ENCODE measurements around the gene RXFP4. TPM values are rescaled to one million over a fixed set of nuclear protein-coding genes. Genes with fewer than 3 reads are reported as not detected.
"Not testable (repeated sequence)": the region's sequence is repeated elsewhere in the genome, so short reads cannot be mapped to it uniquely, and the experiment has no call there.

The RXFP4 gene, protein sequence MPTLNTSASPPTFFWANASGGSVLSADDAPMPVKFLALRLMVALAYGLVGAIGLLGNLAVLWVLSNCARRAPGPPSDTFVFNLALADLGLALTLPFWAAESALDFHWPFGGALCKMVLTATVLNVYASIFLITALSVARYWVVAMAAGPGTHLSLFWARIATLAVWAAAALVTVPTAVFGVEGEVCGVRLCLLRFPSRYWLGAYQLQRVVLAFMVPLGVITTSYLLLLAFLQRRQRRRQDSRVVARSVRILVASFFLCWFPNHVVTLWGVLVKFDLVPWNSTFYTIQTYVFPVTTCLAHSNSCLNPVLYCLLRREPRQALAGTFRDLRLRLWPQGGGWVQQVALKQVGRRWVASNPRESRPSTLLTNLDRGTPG
- polyA plus RNA-seq (2014; cell fraction: cytosol; rRNA removed), result not detected in 2 replicates
- polyA plus RNA-seq (2014; cell fraction: nucleus; rRNA removed), result not detected in 2 replicates

DNA sequence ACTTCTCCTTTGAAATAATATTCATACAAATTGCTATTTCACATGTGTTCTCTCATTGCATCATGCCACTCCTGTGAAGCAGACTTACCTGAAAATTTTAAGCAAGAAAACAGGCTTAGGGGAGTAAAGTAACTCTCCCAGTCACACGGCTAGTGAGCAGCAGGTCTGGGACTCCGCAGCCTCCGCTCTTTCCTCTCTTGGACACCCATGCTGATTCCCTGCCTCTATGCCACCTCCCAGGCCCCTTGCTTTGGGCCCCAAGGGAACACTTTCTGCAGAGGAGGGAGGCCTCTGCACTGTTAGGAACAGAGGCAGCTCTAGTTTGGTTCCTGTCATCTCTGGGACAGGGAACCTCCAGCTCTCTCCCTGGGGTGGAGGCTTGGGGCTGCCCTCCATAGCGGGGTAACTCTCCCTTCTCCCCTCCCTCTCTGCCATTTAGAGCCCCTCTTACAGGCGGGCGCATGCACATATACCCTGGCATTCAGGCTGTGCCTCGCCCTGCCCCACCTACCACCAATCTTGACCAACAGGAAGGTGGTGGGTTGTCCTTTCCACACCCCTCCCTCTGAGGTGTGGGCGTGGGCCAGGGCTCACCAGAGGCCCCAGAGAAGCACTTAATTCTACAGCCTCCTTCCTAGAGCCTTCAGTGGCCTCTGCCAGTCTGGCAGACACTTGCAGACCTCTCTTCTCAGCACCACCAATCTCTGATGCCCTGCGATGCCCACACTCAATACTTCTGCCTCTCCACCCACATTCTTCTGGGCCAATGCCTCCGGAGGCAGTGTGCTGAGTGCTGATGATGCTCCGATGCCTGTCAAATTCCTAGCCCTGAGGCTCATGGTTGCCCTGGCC is at the start of gene RXFP4:
TSS of gene RXFP4 (plus strand) at position 646 of the 852 bp plus-strand sequence. CDS start at position 718, 72 bp downstream.
- no peak for DNase-seq (ENCODE audit: low spot score)

DNA sequence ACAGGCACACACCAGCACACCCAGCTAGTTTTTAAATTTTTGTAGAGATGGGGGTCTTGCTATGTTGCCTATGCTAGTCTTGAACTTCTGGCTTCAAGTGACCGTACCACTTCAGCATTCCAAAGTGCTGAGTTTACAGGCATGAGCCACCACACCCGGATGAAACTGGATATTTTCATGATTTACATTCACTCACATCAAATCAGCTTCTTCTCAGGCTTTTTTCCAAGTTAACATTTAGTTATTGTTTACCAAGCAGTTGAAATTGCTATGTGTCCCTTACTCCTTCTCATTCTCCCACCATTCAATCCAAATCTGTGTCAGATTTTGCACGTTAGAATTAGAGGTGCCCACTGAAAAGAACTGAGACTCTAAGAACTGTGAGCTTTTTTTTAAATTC is 48.6 kb upstream of the RXFP4 start:
- no peak for DNase-seq (ENCODE audit: low spot score)

DNA sequence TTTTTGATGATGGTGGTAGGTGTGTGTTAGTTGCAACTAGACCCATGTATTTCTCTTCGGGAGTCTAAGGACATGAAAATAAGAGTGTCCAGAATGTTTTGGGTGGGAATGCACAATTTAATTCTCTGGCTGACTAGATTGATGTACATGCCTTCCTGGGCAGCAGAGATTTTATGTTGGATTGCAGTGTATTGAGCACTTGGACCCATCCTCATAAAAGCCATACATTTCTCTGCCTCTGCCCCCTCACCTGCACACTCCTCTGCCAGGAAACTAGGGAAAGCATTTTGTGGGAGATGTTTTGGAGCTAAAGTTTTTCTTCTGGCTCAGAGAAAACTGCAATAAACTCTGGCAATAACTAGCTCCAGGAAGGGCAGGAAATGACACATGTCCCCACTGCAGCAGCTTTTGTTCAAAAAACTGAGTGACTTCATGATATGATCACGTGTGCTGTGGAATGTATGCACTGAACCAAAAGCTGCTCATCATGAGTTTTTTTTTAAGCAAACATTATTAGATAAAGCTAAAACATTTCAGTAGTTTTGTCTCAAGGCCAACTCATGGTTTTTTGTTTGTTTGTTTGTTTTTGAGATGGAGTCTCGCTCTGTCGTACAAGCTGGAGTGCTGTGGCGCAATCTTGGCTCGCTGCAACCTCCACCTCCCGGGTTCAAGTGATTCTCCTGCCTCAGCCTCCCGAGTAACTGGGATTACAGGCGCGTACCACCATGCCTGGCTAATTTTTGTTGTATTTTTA is 47.9 kb upstream of the RXFP4 start:
- DNase-seq (ENCODE audit: low spot score), result no peak

DNA sequence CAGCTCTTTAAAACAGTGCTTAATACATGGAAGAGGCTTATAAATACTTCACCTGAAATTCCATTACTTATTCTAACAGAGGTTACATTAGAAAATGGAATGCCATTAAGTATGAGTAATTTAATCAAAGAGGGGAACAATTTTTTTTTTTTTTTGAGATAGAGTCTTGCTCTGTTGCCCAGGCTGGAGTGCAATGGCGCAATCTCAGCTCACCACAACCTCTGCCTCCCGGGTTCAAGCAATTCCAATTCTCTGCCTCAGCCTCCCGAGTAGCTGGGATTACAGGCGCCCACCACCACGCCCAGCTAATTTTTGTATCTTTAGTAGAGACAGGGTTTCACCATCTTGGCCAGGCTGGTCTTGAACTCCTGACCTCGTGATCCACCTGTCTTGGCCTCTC is 45.8 kb upstream of the RXFP4 start:
- not testable (repeated sequence) for DNase-seq (ENCODE audit: low spot score)

DNA sequence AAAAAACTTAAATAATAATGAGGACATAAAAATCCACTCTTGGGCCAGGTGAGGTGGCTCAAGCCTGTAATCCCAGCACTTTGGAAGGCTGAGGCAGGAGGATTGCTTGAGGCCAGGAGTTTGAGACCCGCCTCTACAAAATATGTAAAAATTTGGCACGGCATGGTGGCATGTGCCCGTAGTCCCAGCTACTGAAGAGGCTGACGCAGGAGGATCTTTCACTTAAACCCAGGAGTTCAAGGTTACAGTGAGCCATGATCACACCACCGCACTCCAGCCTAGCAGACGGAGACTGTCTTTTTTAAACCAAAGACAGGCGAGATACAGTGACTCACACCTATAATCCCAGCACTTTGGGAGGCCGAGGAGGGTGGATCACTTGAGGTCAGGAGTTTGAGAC is 45.0 kb upstream of the RXFP4 start:
- not testable (repeated sequence) for DNase-seq (ENCODE audit: low spot score)

DNA sequence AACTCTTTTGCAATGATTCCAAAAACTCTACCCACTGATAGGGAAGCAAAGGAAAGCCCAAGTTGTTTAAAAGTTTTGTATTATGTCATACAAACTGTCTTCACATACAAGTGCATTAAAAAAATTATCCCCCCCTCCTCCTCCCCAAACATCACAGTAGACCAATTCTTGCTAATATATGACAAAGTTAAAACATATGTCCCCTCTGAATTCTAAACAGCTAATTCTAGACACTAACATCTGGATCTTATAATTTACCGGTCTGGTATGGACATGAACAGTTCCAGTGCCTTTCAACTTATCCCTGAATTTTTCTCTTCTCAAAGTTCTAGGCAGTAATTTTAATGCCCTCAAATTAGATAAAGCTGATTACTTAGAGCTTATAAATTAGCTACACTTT is 43.7 kb upstream of the RXFP4 start:
- no peak for DNase-seq (ENCODE audit: low spot score)

DNA sequence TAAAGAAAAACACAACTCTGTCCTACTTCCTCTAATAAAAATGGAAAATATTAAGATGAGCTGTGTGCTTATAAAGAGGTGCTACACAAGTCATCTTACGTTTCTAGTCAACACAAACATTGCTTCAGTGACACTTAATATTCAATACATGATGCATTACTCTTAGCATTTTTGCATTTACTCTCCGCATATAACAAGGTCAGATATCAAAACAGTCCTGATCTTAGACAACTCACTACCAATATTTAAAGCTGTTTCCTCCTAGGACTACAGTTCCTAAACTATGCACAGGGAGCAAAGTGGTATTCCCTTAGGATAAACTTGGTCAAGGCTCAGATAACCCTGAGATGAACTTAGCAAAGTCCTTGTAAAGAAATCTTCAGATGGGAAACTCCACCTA is 42.5 kb upstream of the RXFP4 start:
- DNase-seq (ENCODE audit: low spot score), result no peak

DNA sequence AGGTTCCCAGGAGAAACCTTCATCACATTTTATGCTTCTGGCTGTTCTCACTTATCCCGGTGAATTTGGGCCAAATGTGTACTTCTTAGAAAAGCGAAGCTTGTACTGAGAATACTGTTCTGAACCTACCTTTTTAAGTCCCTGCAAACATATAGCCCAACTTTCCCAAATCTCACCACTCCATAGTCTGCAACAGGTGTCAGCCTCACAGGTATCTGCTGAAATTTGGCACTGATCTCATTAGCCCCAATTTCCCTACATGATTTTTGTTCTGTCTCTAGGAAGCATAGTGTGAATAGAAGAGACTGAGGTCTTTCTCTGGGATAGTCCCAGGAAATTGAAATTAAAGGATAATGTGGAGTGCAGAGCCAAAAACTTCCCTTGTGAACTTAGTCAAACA is 41.8 kb upstream of the RXFP4 start:
- no peak for DNase-seq (ENCODE audit: low spot score)

DNA sequence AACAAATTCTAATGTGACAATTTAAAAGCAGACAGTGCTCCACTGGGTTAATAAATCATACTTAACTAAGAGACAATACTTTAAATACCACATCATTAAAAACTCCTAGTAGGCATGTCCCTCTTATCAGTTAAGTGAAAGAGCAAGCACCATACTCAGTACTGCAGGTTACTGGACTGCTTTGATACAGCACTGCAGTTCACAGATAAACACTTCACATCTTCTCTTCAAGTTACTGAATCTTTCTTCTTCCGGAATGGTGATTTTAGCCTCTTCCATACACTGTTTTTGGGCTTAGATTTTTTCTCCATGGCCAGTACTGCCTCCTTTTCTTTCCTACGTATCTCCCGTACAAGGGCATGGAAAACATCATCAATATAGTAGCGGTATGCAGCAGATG is 41.3 kb upstream of the RXFP4 start:
- DNase-seq (ENCODE audit: low spot score), result no peak

DNA sequence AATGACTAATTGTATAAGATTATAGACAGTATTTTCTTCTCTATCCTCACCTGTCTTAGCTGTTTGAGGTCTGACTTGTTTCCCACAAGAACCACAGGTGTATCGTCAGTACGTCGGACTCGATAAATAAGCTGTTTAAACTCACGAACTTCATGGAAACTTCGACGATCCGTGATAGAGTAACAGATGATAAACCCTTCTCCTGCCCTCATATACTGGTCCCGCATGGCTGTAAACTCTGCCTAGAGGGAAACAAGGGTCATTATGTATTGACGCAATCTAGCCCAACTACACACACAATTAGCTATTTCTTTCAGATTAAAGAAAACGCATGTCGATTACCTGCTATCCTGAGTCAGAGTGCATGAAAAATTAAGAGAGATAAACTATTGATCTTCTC is 37.2 kb upstream of the RXFP4 start:
- DNase-seq (ENCODE audit: low spot score), result no peak

DNA sequence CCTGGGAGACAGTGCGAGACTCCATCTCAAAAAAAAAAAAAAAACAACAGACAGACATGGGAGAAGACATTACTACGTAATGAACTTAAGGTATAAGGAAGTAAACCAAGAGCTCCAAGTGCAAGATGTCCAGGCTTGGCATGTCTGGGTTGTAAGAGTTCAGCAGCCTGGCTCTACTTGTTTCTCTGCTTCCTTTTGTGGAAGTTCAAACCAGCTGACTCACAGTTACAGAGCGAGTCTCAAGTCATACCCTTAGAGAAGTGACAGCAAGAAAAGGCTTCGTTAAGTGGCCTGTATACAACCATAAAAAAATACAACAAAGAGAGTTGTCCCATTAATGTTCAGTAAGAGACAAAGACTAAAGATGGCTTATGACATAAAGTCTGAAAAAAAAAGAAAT is 31.5 kb upstream of the RXFP4 start:
- no peak for DNase-seq (ENCODE audit: low spot score)

DNA sequence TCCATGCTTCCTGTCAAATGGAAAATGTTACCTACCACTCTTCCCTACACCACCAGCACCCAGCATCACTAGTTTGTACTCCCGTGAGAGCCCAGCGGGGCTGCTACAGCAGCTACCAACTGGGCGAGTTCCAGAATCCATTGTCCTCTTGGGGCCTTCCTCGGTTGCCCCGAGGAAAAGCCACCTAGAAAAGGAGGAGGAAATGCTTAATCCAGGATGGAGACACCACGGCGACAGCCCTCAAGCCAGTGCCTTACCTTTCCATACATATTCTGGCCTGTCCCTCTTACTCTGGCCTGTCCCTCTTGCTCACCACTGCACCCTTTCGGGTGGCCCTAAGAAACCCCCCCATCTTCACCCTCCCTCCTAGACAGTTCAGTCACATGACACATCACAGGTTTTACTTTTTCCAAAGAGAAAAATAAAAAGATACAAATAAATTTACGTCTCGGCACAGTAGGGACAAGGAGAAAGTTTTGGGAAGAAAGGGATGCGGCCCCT is 30.8 kb upstream of the RXFP4 start:
- DNase-seq (ENCODE audit: low spot score), result peak; percentile 60

DNA sequence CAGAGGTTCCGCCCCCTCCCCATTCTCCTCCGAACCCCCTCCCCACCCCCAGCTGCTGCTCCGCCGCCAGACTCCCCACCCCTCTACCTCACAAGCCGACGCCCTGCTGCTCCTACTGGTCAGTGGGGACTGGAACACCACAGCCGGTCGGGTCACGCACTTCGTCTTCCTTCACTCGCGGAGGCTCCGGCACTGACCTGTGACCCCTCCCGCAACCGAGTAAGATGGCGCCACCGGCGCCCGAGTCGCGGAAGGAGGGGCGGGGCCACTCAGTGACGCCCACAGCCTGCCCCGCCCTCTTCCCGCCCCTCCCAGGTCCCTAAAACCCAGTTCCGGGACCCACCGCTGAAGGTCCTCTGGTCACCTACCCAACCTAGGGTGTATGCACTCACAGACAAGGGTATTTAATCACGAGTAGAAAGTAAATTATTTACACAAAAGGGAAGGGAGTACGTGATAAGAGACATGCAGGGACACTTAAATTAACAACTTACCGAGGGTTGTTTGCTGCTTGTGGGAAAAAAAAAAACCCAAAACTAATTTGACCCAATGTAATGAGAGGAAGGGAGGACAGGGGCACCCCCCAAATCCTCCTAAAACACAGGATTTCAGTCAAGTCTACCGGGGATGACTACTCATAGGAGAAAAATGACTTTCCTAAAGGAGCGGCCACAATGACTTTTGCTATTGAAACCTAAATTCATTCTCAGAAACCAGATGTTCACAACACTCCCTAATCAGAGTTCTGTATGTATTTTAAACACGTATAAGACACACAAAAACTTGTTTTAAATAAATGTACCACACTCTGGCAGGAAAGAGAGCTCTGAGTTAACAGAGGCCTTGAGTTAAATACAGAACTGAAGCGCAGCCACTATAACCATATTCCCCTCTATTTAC is 30.0 kb upstream of the RXFP4 start, which contains the start of gene RIT1:
TSS of gene RIT1 (minus strand) at position 194 of the 900 bp plus-strand sequence. CDS start 588 bp downstream, outside the sequence.
- peak; percentile 85 for DNase-seq (ENCODE audit: low spot score)

DNA sequence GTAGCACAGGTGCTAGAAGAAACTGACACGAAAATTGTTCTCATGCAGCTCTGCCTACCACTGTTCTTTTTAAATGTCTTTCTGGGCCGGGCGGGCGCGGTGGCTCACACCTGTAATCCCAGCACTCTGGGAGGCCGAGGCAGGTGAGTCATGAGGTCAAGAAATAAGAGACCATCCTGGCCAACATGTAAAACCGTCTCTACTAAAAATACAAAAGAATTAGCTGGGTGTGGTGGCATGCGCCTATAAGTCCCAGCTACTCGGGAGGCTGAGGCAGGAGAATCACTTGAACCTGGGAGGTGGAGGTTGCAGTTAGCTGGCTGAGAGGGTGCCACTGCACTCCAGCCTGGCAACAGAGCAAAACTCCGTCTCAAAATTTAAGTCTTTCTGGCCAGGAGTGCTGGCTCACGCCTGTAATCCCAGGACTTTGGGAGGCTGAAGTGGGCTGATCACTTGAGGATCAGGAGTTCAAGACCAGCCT is 29.3 kb upstream of the RXFP4 start:
- DNase-seq (ENCODE audit: low spot score), result no peak

DNA sequence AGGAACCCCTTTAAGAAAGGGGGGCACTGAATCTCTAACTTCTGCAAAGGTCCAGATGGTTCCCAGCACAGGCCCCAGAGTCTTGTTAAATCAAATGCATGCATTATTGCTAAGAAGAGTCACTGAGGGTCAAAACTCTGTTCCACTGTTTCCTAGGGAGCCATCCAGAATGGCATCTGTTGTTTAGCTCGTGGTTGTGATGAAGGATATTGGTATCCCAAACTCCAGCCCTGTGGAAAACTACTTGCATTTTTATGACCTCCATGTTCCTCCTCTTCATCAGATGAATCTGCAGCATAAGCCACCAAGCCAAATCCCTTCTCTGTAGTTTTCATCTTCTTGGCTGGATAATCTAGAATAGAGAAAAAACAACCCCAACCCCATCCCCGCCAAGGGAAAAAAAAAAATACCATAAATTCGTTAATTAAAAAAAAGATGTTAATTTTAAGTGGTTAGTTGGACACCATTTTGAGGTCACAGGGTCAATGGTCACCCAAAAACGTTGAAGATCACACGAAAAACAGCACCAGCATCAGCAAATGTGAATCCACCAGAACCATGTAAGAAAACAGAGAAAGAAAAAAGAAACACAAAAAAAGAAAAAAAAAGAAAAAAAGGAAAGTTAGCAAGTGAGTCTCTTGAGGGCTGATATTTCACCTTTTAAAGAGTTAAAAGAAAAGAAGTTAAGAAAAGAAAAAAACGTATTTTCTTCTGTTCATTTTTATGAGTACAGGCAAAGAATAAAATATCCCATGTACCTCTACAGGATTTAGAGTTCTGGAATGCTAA is 27.3 kb upstream of the RXFP4 start:
- DNase-seq (ENCODE audit: low spot score), result no peak

DNA sequence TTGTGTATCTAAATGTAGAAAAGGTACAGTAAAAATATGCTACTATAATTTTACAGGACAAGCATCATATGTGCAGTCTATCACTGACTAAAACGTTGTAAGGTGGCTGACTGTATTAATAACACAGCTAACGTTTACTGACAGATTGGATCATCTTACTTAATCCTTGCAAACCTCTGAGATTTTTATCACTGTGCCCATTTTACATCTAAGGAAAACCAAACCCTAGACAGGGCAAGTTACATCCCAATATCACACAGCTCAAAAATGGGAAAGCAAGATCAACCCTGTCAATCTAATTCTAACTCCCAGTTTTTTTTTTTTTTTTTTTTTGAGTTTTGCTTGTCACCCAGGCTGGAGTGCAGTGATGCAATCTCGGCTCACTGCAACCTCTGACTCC is 22.8 kb upstream of the RXFP4 start:
- no peak for DNase-seq (ENCODE audit: low spot score)

DNA sequence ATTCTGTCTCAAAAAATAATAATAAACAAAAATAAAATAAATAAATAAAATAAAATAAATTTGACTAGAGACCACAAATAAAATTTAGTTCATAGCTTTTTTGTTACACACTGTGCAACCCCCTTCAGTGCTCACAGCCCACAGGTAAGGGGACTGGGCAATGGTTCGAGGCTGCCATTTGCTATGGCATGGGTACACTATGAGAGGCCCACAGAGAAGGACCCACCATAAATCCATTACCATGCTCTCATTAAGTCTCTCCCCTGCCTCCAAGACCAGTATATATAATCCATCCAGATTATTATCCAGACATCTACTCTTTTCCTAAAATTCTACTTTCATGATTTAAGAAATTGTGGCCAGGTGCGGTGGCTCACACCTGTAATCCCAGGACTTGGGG is 21.6 kb upstream of the RXFP4 start:
- no peak for DNase-seq (ENCODE audit: low spot score)

DNA sequence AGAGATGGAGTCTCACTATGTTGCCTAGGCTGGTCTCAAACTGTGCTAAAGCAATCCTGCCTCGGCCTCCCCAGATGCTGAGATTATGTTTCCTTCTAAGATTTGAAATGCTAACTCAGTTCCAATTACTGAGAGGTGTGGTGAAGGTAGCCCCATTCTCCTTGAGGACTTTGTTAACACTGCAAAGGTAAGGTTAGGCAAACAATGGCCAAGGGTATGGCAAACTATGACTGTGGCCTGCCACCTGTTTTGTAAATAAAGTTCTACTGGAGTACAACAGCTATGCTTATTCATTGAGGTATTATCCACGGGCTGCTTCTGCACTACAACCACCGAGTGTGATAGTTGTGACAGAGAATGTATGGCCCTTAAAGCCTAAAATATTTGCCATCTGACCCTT is 20.7 kb upstream of the RXFP4 start:
- DNase-seq (ENCODE audit: low spot score), result no peak

DNA sequence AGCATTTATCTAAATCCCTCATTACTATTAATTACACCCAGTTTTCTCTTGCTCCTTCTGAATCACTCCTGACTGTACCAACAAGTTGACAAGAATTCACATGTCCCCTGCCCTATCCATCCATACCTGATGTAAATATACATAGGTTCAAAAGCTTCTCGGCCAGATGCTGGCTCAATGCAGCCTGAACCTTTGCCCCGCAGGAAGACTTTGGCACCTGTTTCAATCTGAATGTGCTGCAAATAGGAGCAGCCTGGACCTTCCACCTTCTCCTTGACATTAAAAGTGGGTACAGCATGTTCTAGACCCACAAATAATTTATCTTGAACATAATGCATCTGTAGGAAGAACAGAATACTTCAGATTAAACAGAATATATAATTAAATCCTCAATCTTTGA is 15.9 kb upstream of the RXFP4 start:
- no peak for DNase-seq (ENCODE audit: low spot score)

DNA sequence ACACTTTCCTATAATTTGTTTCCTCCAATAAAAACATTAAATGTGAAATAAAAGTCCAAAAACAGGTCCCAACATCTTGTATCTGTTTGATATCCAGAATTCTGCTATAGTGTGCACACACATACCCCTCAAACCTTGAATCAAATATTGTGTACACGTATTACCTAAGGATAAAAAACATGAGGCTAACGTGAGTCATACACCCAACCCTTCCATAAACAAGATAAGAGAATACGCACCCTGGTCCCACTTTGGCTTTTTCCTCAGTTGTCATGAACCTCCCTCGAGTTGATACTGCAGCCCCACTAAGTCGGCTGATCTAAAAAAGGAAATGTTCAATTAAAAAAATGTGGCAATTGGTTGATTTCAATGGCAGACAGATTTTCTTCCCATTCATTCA is 12.4 kb upstream of the RXFP4 start:
- DNase-seq (ENCODE audit: low spot score), result no peak
